K562 (cell line): ENCODE measurements around the gene VWA7. TPM values are rescaled to one million over a fixed set of nuclear protein-coding genes. Genes with fewer than 3 reads are reported as not detected.

Source experiments
- BCOR ChIP-seq: fragments of 450-650 bp; IDR thresholded peaks from 2 replicates; pipeline ENCODE4 v1.6.1; 2016
- CEBPG ChIP-seq, 3 experiments: fragments of 200-800 bp in 1 of 3; sonication (Bioruptor generic) in 1 of 3; sonication (generic) in 1 of 3; formaldehyde crosslinking in 1 of 3; IDR thresholded peaks in 2 of 3; conservative IDR thresholded peaks in 1 of 3; 2 replicates each; pipeline versions ENCODE4 v1.6.1 to v1.8.0; 2016 to 2022; ENCODE audit warnings: missing compliant biosample characterization in 2 of 3, missing genetic modification characterization in 2 of 3, mild to moderate bottlenecking in 1 of 3, missing genetic modification reagents in 1 of 3
- DDX20 ChIP-seq: fragments of 450-650 bp; IDR thresholded peaks from 2 replicates; pipeline ENCODE4 v1.6.1; 2016; ENCODE audit warnings: missing genetic modification characterization, low read depth, mild to moderate bottlenecking, missing compliant biosample characterization, moderate library complexity
- ELF2 ChIP-seq: fragments of 250-450 bp; sonication (Bioruptor Pico); IDR thresholded peaks from 2 replicates; pipeline ENCODE4 v1.5.0; 2021; ENCODE audit warnings: mild to moderate bottlenecking
- HMG20A ChIP-seq: fragments of 450-650 bp; formaldehyde crosslinking; conservative IDR thresholded peaks from 2 replicates; pipeline ENCODE4 v1.4.0; 2020; ENCODE audit warnings: mild to moderate bottlenecking, mixed read lengths
- HOXB6 ChIP-seq: fragments of 250-450 bp; sonication (Bioruptor Pico); IDR thresholded peaks from 2 replicates; pipeline ENCODE4 v1.5.1; 2022; ENCODE audit warnings: mild to moderate bottlenecking, borderline replicate concordance
- JUN ChIP-seq, 2 experiments: sonication (generic) in 1 of 2; formaldehyde crosslinking in 1 of 2; IDR thresholded peaks; 2 replicates each; pipeline versions ENCODE4 v1.6.1 to v1.8.0; 2012 to 2022; ENCODE audit warnings: borderline replicate concordance in 2 of 2, mild to moderate bottlenecking in 2 of 2, improper control_type of control experiment in 1 of 2, low read depth in 1 of 2, low read length in 1 of 2, missing genetic modification reagents in 1 of 2
- MXD1 ChIP-seq: fragments of 250-450 bp; sonication (Bioruptor Pico); IDR thresholded peaks from 2 replicates; pipeline ENCODE4 v1.8.0; 2021; ENCODE audit warnings: borderline replicate concordance, mild to moderate bottlenecking, moderate library complexity; ENCODE audit not compliant: poor library complexity, severe bottlenecking
- NFE2L1 ChIP-seq: fragments of 450-650 bp; IDR thresholded peaks from 2 replicates; pipeline ENCODE4 v1.6.1; 2016; ENCODE audit warnings: missing genetic modification characterization, low read depth, mild to moderate bottlenecking, missing compliant biosample characterization, moderate library complexity, borderline replicate concordance
- PCBP2 ChIP-seq: fragments of 200-400 bp; formaldehyde crosslinking; IDR thresholded peaks from 2 replicates; pipeline ENCODE4 v1.6.1; 2018; ENCODE audit warnings: low read length, low read depth, mild to moderate bottlenecking, moderate library complexity; ENCODE audit not compliant: poor library complexity, severe bottlenecking
- ZBED1 ChIP-seq: IDR thresholded peaks from 2 replicates; pipeline ENCODE4 v1.6.1; 2014
- ZNF165 ChIP-seq: fragments of 250-450 bp; sonication (Bioruptor Pico); IDR thresholded peaks from 2 replicates; pipeline ENCODE4 v1.4.0; 2020; ENCODE audit warnings: borderline replicate concordance
- ZNF830 ChIP-seq: fragments of 250-450 bp; sonication (Bioruptor Pico); IDR thresholded peaks from 2 replicates; pipeline ENCODE4 v1.5.0; 2021; ENCODE audit warnings: mild to moderate bottlenecking
- polyA plus RNA-seq, 8 experiments: library from polyadenylated mRNA; depleted of rRNA in 4 of 8; stranded (reverse) in 5 of 8; unstranded in 3 of 8; fragments of >200 nt; fragmentation: Nextera tagmentation in 2 of 8; fragmentation: Illumina TruSeq in 1 of 8; extraction: Ambion mirVana in 2 of 8; extraction: Trizol in 1 of 8; gene quantifications; 2 replicates each; pipeline versions ENCODE4 v1.2.1 to v1.2.3, GENCODE V29; 2011 to 2014; ENCODE audit warnings: inconsistent platforms in 1 of 8, missing spikeins in 1 of 8
- total RNA-seq, 7 experiments: library from RNA; depleted of rRNA in 6 of 7; stranded (reverse); fragments of >200 nt in 6 of 7; fragmentation: Illumina TruSeq in 2 of 7; extraction: Trizol in 2 of 7; gene quantifications; 2 replicates each; pipeline versions ENCODE4 v1.2.1 to v1.2.3, GENCODE V29; 2011 to 2021; ENCODE audit warnings: low replicate concordance in 1 of 7
- TF ChIP-seq, protein P1 (sequence below): fragments of 450-650 bp; IDR thresholded peaks from 2 replicates; pipeline ENCODE4 v1.6.1; 2018; ENCODE audit warnings: mild to moderate bottlenecking, low read depth; ENCODE audit not compliant: partially characterized antibody
- TF ChIP-seq, protein P2 (sequence below), 3 experiments: IDR thresholded peaks in 2 of 3; conservative IDR thresholded peaks in 1 of 3; 2 replicates each; pipeline ENCODE4 v1.5.1; 2011 to 2012; ENCODE audit warnings: low read length in 3 of 3, mild to moderate bottlenecking in 3 of 3, control low read depth in 2 of 3, improper control_type of control experiment in 1 of 3, inconsistent platforms in 1 of 3, low read depth in 1 of 3, mixed read lengths in 1 of 3, moderate library complexity in 1 of 3; ENCODE audit not compliant: insufficient read depth in 2 of 3

The VWA7 gene
- total and polyA plus RNA-seq, 9 of the 15 experiments (the other 6 are each of a cell fraction or from before 2014, with no cell fraction given): 0.18 to 2.9 (median 0.95) TPM

- TF ChIP-seq ZBED1: no peak
- TF ChIP-seq, protein P1, sequence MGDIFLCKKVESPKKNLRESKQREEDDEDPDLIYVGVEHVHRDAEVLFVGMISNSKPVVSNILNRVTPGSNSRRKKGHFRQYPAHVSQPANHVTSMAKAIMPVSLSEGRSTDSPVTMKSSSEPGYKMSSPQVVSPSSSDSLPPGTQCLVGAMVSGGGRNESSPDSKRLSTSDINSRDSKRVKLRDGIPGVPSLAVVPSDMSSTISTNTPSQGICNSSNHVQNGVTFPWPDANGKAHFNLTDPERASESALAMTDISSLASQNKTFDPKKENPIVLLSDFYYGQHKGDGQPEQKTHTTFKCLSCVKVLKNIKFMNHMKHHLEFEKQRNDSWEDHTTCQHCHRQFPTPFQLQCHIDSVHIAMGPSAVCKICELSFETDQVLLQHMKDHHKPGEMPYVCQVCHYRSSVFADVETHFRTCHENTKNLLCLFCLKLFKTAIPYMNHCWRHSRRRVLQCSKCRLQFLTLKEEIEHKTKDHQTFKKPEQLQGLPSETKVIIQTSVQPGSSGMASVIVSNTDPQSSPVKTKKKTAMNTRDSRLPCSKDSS: no peak
- peak; percentile 79 for TF ChIP-seq CEBPG (CRISPR knock-in tag; IDR thresholded peaks at IDR 0.05)
- peak in 1 of 2 experiments; percentile 77; a peak in 2 of 4 replicates for TF ChIP-seq CEBPG (tag; conservative IDR thresholded peaks at IDR 0.05 in 1 of 2, IDR thresholded peaks at IDR 0.05 in 1 of 2)
- TF ChIP-seq BCOR: peak; percentile 10; the same call in 1 of the 2 replicates
- TF ChIP-seq PCBP2: no peak
- no peak for TF ChIP-seq NFE2L1 (tag)
- TF ChIP-seq, protein P2, sequence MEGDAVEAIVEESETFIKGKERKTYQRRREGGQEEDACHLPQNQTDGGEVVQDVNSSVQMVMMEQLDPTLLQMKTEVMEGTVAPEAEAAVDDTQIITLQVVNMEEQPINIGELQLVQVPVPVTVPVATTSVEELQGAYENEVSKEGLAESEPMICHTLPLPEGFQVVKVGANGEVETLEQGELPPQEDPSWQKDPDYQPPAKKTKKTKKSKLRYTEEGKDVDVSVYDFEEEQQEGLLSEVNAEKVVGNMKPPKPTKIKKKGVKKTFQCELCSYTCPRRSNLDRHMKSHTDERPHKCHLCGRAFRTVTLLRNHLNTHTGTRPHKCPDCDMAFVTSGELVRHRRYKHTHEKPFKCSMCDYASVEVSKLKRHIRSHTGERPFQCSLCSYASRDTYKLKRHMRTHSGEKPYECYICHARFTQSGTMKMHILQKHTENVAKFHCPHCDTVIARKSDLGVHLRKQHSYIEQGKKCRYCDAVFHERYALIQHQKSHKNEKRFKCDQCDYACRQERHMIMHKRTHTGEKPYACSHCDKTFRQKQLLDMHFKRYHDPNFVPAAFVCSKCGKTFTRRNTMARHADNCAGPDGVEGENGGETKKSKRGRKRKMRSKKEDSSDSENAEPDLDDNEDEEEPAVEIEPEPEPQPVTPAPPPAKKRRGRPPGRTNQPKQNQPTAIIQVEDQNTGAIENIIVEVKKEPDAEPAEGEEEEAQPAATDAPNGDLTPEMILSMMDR (IDR thresholded peaks at IDR 0.05 in 2 of 3, conservative IDR thresholded peaks at IDR 0.05 in 1 of 3; ENCODE audit: insufficient read depth in 2 of 3, low read depth in 1 of 3, low read length in 3 of 3): no peak
- no peak for TF ChIP-seq ELF2
- no peak for TF ChIP-seq HOXB6 (CRISPR knock-in tag)
- 0 out of 2 replicates have a peak, but pooled peaks have one; percentile 60 for TF ChIP-seq ZNF165 (CRISPR knock-in tag)
- TF ChIP-seq JUN (IDR thresholded peaks at IDR 0.05; ENCODE audit: borderline replicate concordance, low read depth, low read length): no peak
- TF ChIP-seq JUN (CRISPR knock-in tag; IDR thresholded peaks at IDR 0.05; ENCODE audit: borderline replicate concordance): peak; percentile 82; the same call in 1 of the 2 replicates
- no peak for TF ChIP-seq HMG20A (CRISPR knock-in tag)
- no peak for TF ChIP-seq DDX20
- TF ChIP-seq ZNF830: no peak
- no peak for TF ChIP-seq MXD1 (CRISPR knock-in tag)
Observed at GRCh38 chr6:31794294-31794865, 17.3 kb upstream of the VWA7 start (continued).
